ENCODE measurements around the gene MEI4.
"Not testable (repeated sequence)": the region's sequence is repeated elsewhere in the genome, so short reads cannot be mapped to it uniquely, and the experiment has no call there.

The MEI4 gene

DNA sequence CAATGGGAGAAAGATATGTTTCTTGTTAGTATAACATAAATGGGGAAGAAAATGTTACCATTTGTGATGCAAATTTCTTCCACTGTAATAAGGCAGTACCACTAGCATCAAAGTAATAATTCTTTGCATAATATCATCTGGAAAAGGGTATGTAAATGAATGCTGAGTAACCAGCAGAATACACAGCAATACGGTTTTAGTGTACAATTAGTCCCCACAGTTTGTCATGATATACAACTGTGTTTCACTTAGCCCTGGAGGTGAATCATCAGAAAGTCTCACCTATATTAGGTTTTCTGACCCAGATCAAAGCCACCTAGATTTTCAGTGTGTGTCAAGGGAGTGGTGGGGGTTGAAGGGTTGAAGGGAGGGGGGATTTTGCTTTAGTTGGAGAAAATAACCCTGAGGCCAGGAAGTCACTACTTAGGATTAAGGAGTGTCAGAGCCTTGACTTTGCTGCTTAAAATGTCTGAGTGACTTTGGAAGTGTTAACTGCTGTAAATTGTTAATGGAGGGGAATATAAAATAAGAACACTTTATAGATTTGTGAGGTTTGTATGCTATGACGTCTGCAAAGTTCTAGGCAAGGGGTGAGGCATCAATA, 8.6 kb upstream of the MEI4 start:
- Mint-ChIP-seq H3K36me3 (ENCODE audit: low read depth) (no peaks in the 10 kb centered on the region), H3K9me3 (no peaks in the 10 kb centered on the region), H3K27ac (no peak overlapping the region), H3K4me3 (no peak overlapping the region), H3K27me3 (ENCODE audit: low read depth, poor library complexity) (peaks cover 4% of the 10 kb centered on the region), H3K4me1 (peaks cover 6% of the 10 kb centered on the region)
- DNase-seq: no peak
- no peak for TF ChIP-seq CTCF (IDR thresholded peaks at IDR 0.05)

DNA sequence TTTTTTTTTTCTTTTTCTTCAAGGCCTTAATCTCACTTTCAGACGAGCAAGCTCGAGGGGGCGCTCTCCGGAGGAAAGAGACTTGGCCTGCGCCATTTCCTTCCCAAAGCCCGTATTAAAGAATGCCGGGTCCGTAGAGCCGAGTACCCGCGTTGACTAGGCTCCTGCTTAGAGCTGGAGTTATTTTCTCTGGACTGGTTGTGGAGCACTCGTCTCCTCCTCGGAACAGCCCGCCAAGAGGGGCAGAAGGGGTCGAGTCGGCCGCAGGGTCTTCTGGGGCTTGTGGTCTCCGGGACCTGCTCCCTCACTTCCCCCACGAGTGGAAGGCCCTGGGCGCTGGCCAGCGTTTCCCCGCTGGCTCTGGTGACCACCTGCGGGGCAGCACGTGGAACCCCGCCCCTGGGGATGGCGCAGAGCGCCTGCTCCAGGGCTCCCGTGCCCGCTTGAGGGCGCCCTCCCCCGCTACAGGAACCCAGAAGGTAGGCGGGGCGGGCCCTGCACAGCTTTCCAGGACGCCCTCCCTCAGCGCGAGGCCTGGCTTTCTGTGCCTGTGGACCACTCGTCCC, 2.7 kb upstream of the MEI4 start:
- H3K27me3 Mint-ChIP-seq (ENCODE audit: low read depth, poor library complexity): peaks cover 6% of the 10 kb centered on the region
- no peaks in the 10 kb centered on the region for H3K36me3 Mint-ChIP-seq (ENCODE audit: low read depth)
- peak; percentile 68 for DNase-seq
- H3K4me1 Mint-ChIP-seq: peaks cover 12% of the 10 kb centered on the region
- no peaks in the 10 kb centered on the region for H3K9me3 Mint-ChIP-seq
- peak; percentile 40 for TF ChIP-seq CTCF (IDR thresholded peaks at IDR 0.05)
- H3K4me3 Mint-ChIP-seq: peak overlapping the region; percentile 85
- no peak overlapping the region for H3K27ac Mint-ChIP-seq

GRCh38 chr6:77653816-77654215, 977 bp downstream of the MEI4 start:
- Mint-ChIP-seq H3K4me3 (no peak overlapping the region), H3K27ac (no peak overlapping the region), H3K4me1 (peaks cover 10% of the 10 kb centered on the region), H3K36me3 (ENCODE audit: low read depth) (no peaks in the 10 kb centered on the region), H3K27me3 (ENCODE audit: low read depth, poor library complexity) (peaks cover 2% of the 10 kb centered on the region), H3K9me3 (no peaks in the 10 kb centered on the region)
- TF ChIP-seq CTCF (IDR thresholded peaks at IDR 0.05): no peak
- DNase-seq: no peak

DNA sequence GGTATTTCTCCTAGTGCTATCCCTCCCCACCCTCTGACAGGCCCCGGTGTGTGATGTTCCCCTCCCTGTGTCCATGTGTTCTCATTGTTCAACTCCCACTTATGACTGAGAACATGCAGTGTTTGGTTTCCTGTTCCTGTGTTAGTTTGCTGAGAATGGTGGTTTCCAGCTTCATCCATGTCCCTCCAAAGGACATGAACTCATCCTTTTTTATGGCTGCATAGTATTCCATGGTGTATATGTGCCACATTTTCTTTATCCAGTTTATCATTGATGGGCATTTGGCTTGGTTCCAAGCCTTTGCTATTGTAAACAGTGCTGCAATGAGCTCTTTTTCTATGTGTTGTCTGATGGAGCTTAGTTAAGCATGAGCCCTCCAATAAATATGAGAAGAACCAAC, 2.2 kb downstream of the MEI4 start:
- not testable (repeated sequence) for H3K4me3 Mint-ChIP-seq; H3K36me3 Mint-ChIP-seq (ENCODE audit: low read depth); DNase-seq; H3K27ac Mint-ChIP-seq; H3K9me3 Mint-ChIP-seq; H3K4me1 Mint-ChIP-seq; H3K27me3 Mint-ChIP-seq (ENCODE audit: low read depth, poor library complexity)

DNA sequence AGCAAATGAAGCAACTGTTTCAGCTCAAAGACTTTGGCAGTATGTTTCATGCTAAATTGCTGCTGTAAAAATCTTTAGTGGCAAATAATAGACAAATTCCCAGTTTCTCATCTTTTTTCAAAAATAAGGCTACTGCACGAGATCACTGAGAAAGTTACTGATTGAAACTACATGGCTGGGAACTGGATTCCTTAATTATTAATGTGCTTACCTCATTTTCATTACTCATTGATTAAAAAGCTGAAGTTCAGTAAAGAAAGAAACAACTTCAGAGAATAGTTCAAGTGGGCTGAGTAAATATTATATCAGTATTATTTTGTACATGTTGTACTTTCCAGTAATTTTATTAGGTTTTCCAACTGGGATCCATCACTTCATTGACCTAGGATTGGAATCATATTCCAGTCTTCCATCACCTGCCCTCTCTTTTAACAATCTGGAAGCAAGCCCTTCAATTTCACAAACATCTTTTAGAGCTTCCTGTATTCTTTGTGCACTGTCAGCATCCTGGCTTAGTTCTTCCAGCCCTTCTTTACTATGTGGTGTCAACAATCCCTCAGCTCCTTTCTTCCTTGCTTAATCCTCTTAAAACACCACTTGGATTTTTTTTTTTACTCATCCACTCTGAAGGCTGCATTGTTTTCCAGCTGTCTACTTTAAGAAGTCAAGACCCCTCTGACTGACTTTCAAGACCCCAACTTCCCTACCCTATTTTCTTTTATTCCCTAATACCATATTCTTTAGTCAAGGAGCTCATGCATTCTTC, 4.3 kb downstream of the MEI4 start:
- H3K36me3 Mint-ChIP-seq (ENCODE audit: low read depth): no peaks in the 10 kb centered on the region
- H3K9me3 Mint-ChIP-seq: no peaks in the 10 kb centered on the region
- H3K27ac Mint-ChIP-seq: no peak overlapping the region
- no peaks in the 10 kb centered on the region for H3K27me3 Mint-ChIP-seq (ENCODE audit: low read depth, poor library complexity)
- no peak for TF ChIP-seq CTCF (IDR thresholded peaks at IDR 0.05)
- no peak for DNase-seq
- H3K4me3 Mint-ChIP-seq: no peak overlapping the region
- H3K4me1 Mint-ChIP-seq: no peaks in the 10 kb centered on the region

DNA sequence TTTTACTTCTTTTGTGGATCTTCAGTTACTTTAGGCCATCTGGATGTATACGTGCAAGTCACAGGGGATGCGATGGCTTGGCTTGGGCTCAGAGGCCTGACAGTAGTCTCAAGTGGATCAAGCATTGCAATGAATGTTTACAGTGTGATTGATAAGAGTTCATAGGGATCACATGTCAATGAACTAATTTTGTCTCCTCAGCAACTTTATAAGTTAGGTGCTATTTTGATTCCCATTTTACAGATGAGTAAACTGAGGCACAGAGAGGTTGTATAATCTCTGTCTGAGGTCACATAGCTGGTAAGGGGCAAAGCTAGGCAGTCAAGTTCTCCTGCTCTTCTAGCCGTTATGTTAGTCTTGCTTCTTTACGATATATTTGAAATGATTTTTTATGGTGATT, 13.5 kb downstream of the MEI4 start:
- Mint-ChIP-seq H3K27ac (no peak overlapping the region), H3K4me3 (no peak overlapping the region), H3K27me3 (ENCODE audit: low read depth, poor library complexity) (peaks cover 3% of the 10 kb centered on the region), H3K4me1 (no peaks in the 10 kb centered on the region), H3K36me3 (ENCODE audit: low read depth) (no peaks in the 10 kb centered on the region), H3K9me3 (no peaks in the 10 kb centered on the region)
- TF ChIP-seq CTCF (IDR thresholded peaks at IDR 0.05): no peak
- DNase-seq: no peak
